KMS-11 (cell line): ENCODE data around the gene TBC1D8.

Source experiments
- H2AFZ ChIP-seq: fragments of 200-600 bp; sonication (generic); 2 replicates; pipeline ENCODE4 v1.6.1; 2016; ENCODE audit warnings: antibody characterized with exemption, mixed run types, low read depth
- H3K27ac ChIP-seq: fragments of 200-600 bp; sonication (generic); 2 replicates; pipeline ENCODE4 v1.6.1; 2016; ENCODE audit warnings: mild to moderate bottlenecking, mixed run types
- H3K27me3 ChIP-seq: fragments of 200-600 bp; sonication (generic); 2 replicates; pipeline ENCODE4 v1.6.1; 2017; ENCODE audit warnings: mild to moderate bottlenecking, low read depth, mixed run types, moderate library complexity; ENCODE audit not compliant: insufficient read depth
- H3K36me3 ChIP-seq: fragments of 200-600 bp; sonication (generic); 2 replicates; pipeline ENCODE4 v1.6.1; 2017; ENCODE audit warnings: mild to moderate bottlenecking, mixed run types; ENCODE audit not compliant: insufficient read depth
- H3K4me1 ChIP-seq: fragments of 200-600 bp; sonication (generic); 2 replicates; pipeline ENCODE4 v1.6.1; 2016; ENCODE audit warnings: mild to moderate bottlenecking, low read depth, mixed run types; ENCODE audit not compliant: poor library complexity, severe bottlenecking
- H3K4me2 ChIP-seq: fragments of 200-600 bp; sonication (generic); 2 replicates; pipeline ENCODE4 v1.7.0; 2016; ENCODE audit warnings: mild to moderate bottlenecking, mixed run types
- H3K4me3 ChIP-seq: fragments of 200-600 bp; sonication (generic); IDR thresholded peaks from 2 replicates; pipeline ENCODE4 v1.6.1; 2017; ENCODE audit warnings: low read depth, low read length, mixed read lengths; ENCODE audit not compliant: insufficient read depth
- H3K79me2 ChIP-seq: fragments of 200-600 bp; sonication (generic); 2 replicates; pipeline ENCODE4 v1.6.1; 2016; ENCODE audit warnings: low read depth, mixed run types; ENCODE audit not compliant: insufficient read depth
- H3K9ac ChIP-seq: fragments of 200-600 bp; sonication (generic); 2 replicates; pipeline ENCODE4 v1.6.1; 2016; ENCODE audit warnings: mild to moderate bottlenecking, mixed run types
- H4K20me1 ChIP-seq: fragments of 200-600 bp; sonication (generic); 2 replicates; pipeline ENCODE4 v1.6.1; 2016; ENCODE audit warnings: mild to moderate bottlenecking, mixed run types; ENCODE audit not compliant: insufficient read depth
- TF ChIP-seq, protein P1 (sequence below): fragments of 200-600 bp; sonication (generic); conservative IDR thresholded peaks from 2 replicates; pipeline ENCODE4 v1.6.1; 2017; ENCODE audit warnings: low read depth, mild to moderate bottlenecking, antibody characterized with exemption, low read length, moderate library complexity, mixed read lengths

TBC1D8 gene

DNA sequence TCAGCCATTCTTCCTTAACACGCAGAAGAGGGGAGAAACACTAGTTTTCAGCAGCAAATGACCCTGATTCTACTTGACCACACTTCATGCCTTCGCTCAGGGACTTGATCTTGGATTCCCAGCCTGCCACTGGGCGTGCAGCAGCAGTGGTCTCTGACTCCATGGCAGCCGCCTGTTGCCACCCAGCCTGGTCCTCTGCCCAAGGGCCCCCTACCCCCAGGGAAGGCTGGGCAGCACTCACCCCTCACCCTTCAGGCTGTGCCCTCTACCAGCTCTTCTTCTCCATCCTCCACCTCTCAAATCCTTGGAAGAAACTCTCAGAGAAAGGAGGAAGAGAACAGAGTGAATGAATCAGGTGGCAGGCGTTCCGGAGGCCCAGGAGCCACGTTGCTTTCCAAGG is 181.2 kb downstream of the TBC1D8 start:
- H3K79me2 ChIP-seq = no peaks in the 10 kb centered on the region
- no peak overlapping the region for H3K4me2 ChIP-seq
- no peak overlapping the region for H2AFZ ChIP-seq
- H3K4me3 ChIP-seq = no peak overlapping the region
- no peaks in the 10 kb centered on the region for H3K27me3 ChIP-seq
- TF ChIP-seq, protein P1, sequence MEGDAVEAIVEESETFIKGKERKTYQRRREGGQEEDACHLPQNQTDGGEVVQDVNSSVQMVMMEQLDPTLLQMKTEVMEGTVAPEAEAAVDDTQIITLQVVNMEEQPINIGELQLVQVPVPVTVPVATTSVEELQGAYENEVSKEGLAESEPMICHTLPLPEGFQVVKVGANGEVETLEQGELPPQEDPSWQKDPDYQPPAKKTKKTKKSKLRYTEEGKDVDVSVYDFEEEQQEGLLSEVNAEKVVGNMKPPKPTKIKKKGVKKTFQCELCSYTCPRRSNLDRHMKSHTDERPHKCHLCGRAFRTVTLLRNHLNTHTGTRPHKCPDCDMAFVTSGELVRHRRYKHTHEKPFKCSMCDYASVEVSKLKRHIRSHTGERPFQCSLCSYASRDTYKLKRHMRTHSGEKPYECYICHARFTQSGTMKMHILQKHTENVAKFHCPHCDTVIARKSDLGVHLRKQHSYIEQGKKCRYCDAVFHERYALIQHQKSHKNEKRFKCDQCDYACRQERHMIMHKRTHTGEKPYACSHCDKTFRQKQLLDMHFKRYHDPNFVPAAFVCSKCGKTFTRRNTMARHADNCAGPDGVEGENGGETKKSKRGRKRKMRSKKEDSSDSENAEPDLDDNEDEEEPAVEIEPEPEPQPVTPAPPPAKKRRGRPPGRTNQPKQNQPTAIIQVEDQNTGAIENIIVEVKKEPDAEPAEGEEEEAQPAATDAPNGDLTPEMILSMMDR = no peak
- H3K9ac ChIP-seq = no peak overlapping the region
- H4K20me1 ChIP-seq = no peaks in the 10 kb centered on the region
- H3K36me3 ChIP-seq = no peaks in the 10 kb centered on the region
- no peaks in the 10 kb centered on the region for H3K4me1 ChIP-seq
- H3K27ac ChIP-seq = no peak overlapping the region

- H3K9ac ChIP-seq = no peak overlapping the region
- H3K27ac ChIP-seq = no peak overlapping the region
- no peaks in the 10 kb centered on the region for H3K36me3 ChIP-seq
- H2AFZ ChIP-seq = no peak overlapping the region
- H3K27me3 ChIP-seq = no peaks in the 10 kb centered on the region
- H3K79me2 ChIP-seq = no peaks in the 10 kb centered on the region
- H3K4me3 ChIP-seq = no peak overlapping the region
- TF ChIP-seq, protein P1 = no peak
- H4K20me1 ChIP-seq = no peaks in the 10 kb centered on the region
- H3K4me1 ChIP-seq = no peaks in the 10 kb centered on the region
- H3K4me2 ChIP-seq = no peak overlapping the region
Measured at GRCh38 chr2:100968146-100969145, 182.7 kb downstream of the TBC1D8 start.

DNA sequence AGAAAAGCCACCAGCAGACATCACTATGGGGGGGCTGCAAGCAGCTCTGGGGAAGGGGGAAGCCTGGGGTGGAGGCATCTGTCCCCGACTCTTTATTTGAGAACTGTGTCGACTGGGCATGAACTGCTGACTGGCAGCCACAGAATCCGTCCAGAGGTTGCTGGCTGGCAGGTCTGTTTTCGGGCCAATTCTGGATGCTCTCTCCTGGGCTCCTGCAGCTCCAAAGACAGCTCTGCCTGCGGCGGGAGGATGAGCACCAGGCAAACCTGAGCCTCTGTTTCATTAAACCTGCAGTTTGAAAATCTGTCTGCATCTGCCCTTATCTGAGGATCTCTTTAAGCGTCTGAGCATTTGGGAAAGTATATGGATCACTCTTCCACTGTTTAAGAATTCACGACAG is 183.5 kb downstream of the TBC1D8 start:
- Histone ChIP-seq H3K4me2 (no peak overlapping the region), H3K9ac (no peak overlapping the region), H2AFZ (no peak overlapping the region), H3K4me3 (no peak overlapping the region), H3K36me3 (no peaks in the 10 kb centered on the region), H3K27me3 (no peaks in the 10 kb centered on the region), H4K20me1 (no peaks in the 10 kb centered on the region), H3K79me2 (no peaks in the 10 kb centered on the region), H3K27ac (no peak overlapping the region), H3K4me1 (no peaks in the 10 kb centered on the region)
- TF ChIP-seq, protein P1 = no peak

GRCh38 chr2:100965596-100965995 is 185.6 kb downstream of the TBC1D8 start:
- TF ChIP-seq, protein P1 = no peak
- no peak overlapping the region for H3K4me3 ChIP-seq
- H3K79me2 ChIP-seq = no peaks in the 10 kb centered on the region
- no peaks in the 10 kb centered on the region for H3K4me1 ChIP-seq
- no peaks in the 10 kb centered on the region for H4K20me1 ChIP-seq
- no peak overlapping the region for H3K4me2 ChIP-seq
- no peaks in the 10 kb centered on the region for H3K36me3 ChIP-seq
- H2AFZ ChIP-seq = no peak overlapping the region
- H3K27me3 ChIP-seq = no peaks in the 10 kb centered on the region
- H3K9ac ChIP-seq = no peak overlapping the region
- no peak overlapping the region for H3K27ac ChIP-seq
